Fibroblast of mammary gland (primary cell): ENCODE data around the gene NUAK2.

Experiments
- DNase-seq: peaks from one replicate; pipeline ENCODE4 v3.0.0-alpha.2; 2010; ENCODE audit warnings: low read depth
- H3K4me3 ChIP-seq: 2 replicates; pipeline ENCODE4 v1.5.1; 2011; ENCODE audit warnings: low read depth, mild to moderate bottlenecking, low read length, moderate library complexity; ENCODE audit not compliant: control insufficient read depth
- CTCF ChIP-seq: conservative IDR thresholded peaks from 2 replicates; pipeline ENCODE4 v1.5.1; 2011; ENCODE audit warnings: low read depth, low read length, inconsistent platforms; ENCODE audit not compliant: control insufficient read depth, insufficient read depth

The NUAK2 gene

GRCh38 chr1:205259324-205259832, 62.2 kb downstream of the NUAK2 start:
- no peak for TF ChIP-seq CTCF
- no peak overlapping the region for H3K4me3 ChIP-seq
- peak; percentile 22 for DNase-seq

- no peak for TF ChIP-seq CTCF
- DNase-seq = peak; percentile 51
- no peak overlapping the region for H3K4me3 ChIP-seq
Observed at GRCh38 chr1:205258719-205259118, 62.8 kb downstream of the NUAK2 start.

GRCh38 chr1:205258261-205258691, 63.3 kb downstream of the NUAK2 start:
- no peak overlapping the region for H3K4me3 ChIP-seq
- DNase-seq = no peak
- TF ChIP-seq CTCF = no peak

- no peak overlapping the region for H3K4me3 ChIP-seq
- no peak for TF ChIP-seq CTCF
- no peak for DNase-seq
Observed at GRCh38 chr1:205257735-205258134, 63.8 kb downstream of the NUAK2 start.

- no peak overlapping the region for H3K4me3 ChIP-seq
- no peak for TF ChIP-seq CTCF
- DNase-seq = no peak
Observed at GRCh38 chr1:205256951-205257625, 64.5 kb downstream of the NUAK2 start.

GRCh38 chr1:205255941-205256780, 65.4 kb downstream of the NUAK2 start:
- peak; percentile 98 for TF ChIP-seq CTCF

More at GRCh38 chr1:205255941-205256780, 65.4 kb downstream of the NUAK2 start:
- H3K4me3 ChIP-seq = no peak overlapping the region
- DNase-seq = peak; percentile 78
